IPS-18a (cell line): ENCODE measurements around the gene C19orf73.

ENCODE experiments used
- H3K27ac ChIP-seq: one replicate; pipeline ENCODE4 v1.5.1; 2013; ENCODE audit warnings: low read length
- H3K27me3 ChIP-seq: one replicate; pipeline ENCODE4 v1.6.1; 2013; ENCODE audit warnings: mild to moderate bottlenecking, low read length; ENCODE audit not compliant: control insufficient read depth, insufficient read depth
- H3K36me3 ChIP-seq: one replicate; pipeline ENCODE4 v1.6.1; 2013; ENCODE audit warnings: low read depth, low read length; ENCODE audit not compliant: control insufficient read depth
- H3K4me1 ChIP-seq: one replicate; pipeline ENCODE4 v1.6.1; 2013; ENCODE audit warnings: low read depth, low read length; ENCODE audit not compliant: control insufficient read depth
- H3K4me3 ChIP-seq: one replicate; pipeline ENCODE4 v1.5.1; 2013; ENCODE audit warnings: low read length
- H3K9ac ChIP-seq: one replicate; pipeline ENCODE4 v1.6.1; 2013; ENCODE audit warnings: mild to moderate bottlenecking, low read length, moderate library complexity
- H3K9me3 ChIP-seq: one replicate; pipeline ENCODE4 v1.6.1; 2013; ENCODE audit warnings: low read depth, low read length; ENCODE audit not compliant: control insufficient read depth

Gene C19orf73

DNA sequence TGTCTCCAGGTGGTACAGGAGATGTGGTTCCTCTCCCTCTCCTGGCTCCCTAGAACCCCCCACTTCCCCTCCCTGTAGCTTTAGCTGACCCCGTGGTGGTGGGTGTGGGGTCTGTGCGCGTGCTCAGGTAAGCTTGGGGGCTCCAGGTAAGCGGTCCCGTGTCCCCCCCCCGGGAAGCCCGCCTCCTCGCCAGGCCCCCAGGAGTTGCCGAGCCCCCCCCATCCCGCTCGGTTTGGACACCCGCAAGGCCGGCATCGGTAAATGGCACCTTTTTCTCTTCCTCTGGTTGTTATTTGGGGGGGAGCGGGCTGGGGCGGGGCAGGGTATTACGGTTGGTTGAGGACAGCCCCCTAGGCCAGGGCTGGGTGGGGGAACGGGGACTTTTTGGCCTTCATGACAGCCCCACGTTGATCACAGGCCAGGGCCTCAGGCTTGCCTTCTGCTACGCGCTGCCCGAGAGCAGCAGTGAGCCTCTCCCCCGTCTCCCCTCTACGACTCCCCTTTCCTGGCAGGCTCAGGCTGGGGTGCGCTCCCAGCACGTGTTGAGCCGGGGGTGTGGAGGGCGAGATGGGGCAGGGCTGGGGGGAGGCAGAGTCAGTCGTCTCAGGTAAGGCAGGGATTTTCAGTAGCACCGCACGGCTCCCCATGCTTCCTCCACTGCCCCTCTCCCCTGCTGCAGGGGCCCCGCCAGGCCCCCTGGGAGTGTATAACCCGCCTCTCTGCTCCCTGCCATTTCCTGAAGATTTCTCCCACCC, 15.4 kb downstream of the C19orf73 start:
- Histone ChIP-seq H3K27ac (no peak overlapping the region), H3K4me3 (no peak overlapping the region), H3K4me1 (no peaks in the 10 kb centered on the region), H3K9me3 (no peaks in the 10 kb centered on the region), H3K9ac (no peak overlapping the region), H3K27me3 (no peaks in the 10 kb centered on the region), H3K36me3 (peaks cover 76% of the 10 kb centered on the region)

DNA sequence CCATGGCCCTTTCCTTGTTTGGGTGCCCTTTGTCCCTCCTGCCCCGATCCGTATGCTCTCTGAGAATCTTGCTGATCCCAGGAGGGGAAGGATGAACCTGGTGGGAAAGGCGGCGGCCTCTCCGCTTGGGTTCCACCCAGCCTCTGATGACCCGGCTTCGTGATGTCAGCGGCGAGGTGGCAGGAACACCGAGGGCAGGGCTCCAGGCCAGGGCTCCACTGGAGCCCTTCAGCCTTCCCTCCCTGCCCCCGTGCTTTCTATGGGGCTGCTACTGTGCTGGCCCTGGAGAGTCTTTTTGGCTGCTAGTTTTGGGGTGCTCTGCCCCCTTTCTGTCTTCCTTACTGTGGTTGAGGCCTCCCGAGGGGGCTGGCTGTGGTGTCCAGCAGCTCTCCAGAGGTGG, 16.6 kb downstream of the C19orf73 start:
- no peak overlapping the region for H3K27ac ChIP-seq

DNA sequence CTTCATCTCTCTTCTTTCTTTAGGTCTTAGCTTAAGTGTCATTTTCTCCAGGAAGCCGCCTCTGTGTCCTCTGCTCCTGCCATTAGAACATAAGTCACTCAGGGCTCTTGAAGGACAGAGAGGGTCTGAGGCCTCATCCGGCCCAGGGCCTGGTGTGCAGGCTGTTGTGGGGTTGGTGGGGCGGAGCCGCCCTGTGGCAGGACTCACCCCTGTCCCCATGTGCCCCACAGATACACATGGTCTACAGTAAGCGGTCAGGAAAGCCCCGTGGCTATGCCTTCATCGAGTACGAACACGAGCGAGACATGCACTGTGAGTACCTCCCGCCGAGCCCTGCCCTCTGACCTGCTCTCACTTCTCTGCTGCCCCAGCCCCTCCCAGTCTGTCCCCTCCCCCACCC, 17.8 kb downstream of the C19orf73 start:
- no peak overlapping the region for H3K4me3 ChIP-seq
- H3K27ac ChIP-seq, result no peak overlapping the region
- no peak overlapping the region for H3K9ac ChIP-seq
- peaks cover 74% of the 10 kb centered on the region for H3K36me3 ChIP-seq
- H3K9me3 ChIP-seq, result no peaks in the 10 kb centered on the region
- H3K27me3 ChIP-seq, result no peaks in the 10 kb centered on the region
- H3K4me1 ChIP-seq, result no peaks in the 10 kb centered on the region

More for the DNA sequence above, 16.6 kb downstream of the C19orf73 start:
- no peak overlapping the region for H3K9ac ChIP-seq
- H3K36me3 ChIP-seq, result peaks cover 73% of the 10 kb centered on the region
- H3K4me1 ChIP-seq, result no peaks in the 10 kb centered on the region
- H3K27me3 ChIP-seq, result no peaks in the 10 kb centered on the region
- no peak overlapping the region for H3K4me3 ChIP-seq
- no peaks in the 10 kb centered on the region for H3K9me3 ChIP-seq

DNA sequence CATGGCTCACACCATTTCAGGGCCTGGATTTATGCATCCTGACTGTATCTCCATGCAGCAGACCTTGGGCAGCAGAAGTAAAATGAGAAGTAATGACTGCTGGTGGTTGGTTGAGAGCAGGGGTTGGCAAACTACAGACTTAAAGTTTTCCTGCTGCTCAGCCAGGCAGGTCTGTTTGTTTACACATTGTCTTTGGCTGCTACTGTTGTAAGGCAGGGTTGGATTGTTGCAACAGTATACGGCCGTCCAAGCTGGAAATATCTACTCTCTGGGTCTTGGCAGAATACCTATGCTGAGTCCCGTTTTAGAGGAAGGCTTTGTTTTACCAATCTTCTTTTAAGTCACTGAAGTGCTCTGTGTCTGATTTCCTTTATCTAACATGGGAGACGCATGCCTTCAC, 20.1 kb downstream of the C19orf73 start:
- Histone ChIP-seq H3K4me3 (no peak overlapping the region), H3K27me3 (no peaks in the 10 kb centered on the region), H3K36me3 (peaks cover 71% of the 10 kb centered on the region), H3K9ac (no peak overlapping the region), H3K4me1 (no peaks in the 10 kb centered on the region), H3K9me3 (no peaks in the 10 kb centered on the region), H3K27ac (no peak overlapping the region)

DNA sequence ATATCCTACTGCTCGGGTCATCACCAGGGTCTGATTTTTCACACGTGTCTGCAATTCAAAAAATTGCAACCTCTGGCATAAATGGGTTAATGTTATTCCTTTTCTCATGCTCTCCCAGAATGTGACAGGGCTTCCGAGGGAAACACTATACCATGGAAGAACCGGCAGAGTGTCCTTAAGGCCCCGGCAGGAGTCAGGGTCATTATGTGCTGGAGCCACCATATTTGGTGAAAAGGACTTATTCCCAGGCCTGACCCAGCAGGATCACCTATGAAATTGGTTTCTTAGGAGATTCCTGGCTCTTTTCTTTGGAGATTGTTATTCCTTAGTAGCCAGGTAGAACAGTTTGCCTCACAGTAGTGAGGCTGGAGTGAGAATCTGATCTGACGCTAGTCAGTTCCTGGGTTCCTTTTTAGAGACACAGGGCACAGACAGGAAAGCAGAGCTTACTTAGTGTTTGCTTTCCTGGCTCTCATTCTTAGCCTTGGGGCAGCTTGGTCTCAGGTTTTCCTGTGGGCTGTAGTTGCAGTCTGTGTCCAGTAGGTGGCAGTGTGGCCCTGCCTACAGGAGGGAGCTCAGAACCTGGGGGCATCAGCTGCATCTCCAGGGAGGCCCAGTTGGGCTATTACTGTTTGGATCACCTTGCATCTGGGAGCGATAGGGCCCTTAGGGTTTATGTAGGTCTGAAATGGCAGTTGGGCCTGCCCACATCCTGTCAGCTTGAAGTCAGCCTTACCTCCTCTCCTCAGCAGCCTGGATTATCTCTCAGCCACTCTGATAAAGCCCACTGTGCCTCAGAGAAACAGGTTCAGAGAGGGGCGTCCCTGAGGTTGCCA, 21.3 kb downstream of the C19orf73 start:
- Histone ChIP-seq H3K4me1 (no peaks in the 10 kb centered on the region), H3K36me3 (peaks cover 74% of the 10 kb centered on the region), H3K27ac (no peak overlapping the region), H3K9me3 (no peaks in the 10 kb centered on the region), H3K27me3 (no peaks in the 10 kb centered on the region), H3K9ac (no peak overlapping the region), H3K4me3 (no peak overlapping the region)

DNA sequence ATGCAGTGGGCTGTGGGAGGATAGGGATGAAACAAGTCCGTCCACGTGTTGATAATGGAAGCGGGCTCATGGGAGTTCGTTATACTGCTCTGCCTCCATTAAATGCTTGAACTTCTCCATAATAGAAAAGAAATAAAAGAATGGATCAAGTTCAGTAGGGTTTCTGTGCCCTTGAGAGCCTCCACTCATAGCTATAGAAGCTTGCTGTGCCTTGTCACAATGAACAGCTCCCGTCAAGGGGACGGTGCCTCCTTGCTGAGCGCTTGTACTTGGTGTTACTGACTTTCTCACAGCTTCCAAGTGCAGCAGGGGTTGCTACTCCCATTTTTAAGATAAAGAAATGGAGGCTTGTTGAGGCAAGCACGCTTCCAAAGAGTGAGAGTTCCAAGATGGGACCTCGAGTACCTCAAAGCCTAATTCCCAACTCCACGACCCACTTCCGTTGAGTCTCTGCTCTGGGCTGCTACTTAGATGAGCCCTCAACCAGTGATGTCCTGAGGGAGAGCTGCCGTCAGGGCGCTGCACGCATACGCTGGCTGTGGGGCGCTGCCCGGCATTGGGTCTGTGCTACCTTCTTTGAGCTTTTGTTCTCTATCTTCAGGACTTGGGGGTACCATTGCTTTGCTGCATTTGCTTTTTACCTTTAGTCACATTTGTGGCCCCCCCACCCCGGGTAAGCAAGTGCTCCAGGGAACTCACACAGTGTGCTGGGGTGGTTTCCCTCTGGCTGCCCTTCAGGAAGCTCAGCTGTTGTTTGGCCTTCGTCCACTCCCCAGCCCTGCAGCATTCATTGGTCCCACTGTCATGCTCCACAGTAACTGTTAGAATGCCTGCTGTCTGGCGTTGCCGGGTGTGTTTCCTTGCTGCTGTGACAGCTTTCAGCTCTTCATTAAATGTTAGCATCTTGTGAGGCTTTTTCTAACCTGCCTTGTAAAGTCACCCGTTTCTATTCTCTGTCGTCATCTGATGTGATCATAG, 24.1 kb downstream of the C19orf73 start:
- Histone ChIP-seq H3K36me3 (peaks cover 79% of the 10 kb centered on the region), H3K4me3 (no peak overlapping the region), H3K4me1 (no peaks in the 10 kb centered on the region), H3K9ac (no peak overlapping the region), H3K27me3 (no peaks in the 10 kb centered on the region), H3K9me3 (no peaks in the 10 kb centered on the region), H3K27ac (no peak overlapping the region)

DNA sequence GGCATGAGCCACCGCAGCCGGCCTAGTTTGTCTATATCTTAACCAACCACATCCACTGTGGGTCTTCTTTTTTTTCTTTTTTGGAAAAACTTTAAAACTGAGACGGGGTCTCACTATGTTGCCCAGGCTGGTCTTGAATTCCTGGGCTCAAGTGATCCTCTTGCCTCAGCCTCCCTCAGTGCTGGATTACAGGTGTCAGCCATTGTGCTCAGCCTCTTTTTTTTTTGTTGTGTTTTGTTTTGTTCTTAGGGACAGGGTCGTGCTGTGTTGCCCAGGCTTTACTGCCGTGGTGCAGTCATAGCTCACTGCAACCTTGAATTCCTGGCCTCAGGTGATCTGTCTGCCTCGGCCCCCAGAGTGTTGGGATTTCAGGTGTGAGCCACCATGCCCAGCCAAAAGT, 26.3 kb downstream of the C19orf73 start:
- no peaks in the 10 kb centered on the region for H3K4me1 ChIP-seq
- H3K4me3 ChIP-seq, result no peak overlapping the region
- no peak overlapping the region for H3K9ac ChIP-seq
- no peaks in the 10 kb centered on the region for H3K27me3 ChIP-seq
- H3K36me3 ChIP-seq, result peaks cover 72% of the 10 kb centered on the region
- no peak overlapping the region for H3K27ac ChIP-seq
- no peaks in the 10 kb centered on the region for H3K9me3 ChIP-seq

DNA sequence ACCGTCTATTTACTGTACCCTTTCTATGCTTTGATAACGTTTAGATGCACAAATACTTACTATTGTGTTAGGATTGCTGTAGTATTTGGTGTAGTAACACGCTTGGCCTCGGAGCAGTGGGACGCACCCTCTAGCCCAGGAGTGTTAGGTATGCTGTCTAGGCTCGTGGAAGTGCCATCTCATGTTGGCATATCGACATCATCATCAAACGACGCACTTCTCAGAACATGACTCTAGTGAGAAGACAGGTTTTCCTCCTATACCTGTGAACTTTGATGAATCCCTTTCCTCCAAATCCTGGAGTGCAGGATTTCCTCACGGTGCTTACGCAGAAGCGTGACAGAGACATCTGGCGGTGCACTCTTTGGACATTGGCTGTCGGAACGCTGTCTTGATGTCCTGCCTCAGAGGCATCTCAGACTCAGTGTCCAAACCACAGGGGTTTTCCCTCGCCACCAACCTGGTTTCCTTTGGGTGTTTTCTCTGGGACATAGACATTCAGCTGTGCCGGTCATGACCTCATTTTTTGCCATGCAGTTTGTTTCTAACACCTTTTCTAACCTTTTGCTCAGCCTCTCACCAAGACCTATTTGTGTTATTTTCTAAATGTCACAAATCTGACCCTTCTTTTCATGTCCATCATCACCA, 27.4 kb downstream of the C19orf73 start:
- no peak overlapping the region for H3K9ac ChIP-seq
- no peak overlapping the region for H3K27ac ChIP-seq
- H3K36me3 ChIP-seq, result peaks cover 65% of the 10 kb centered on the region
- H3K4me3 ChIP-seq, result no peak overlapping the region
- no peaks in the 10 kb centered on the region for H3K9me3 ChIP-seq
- H3K4me1 ChIP-seq, result no peaks in the 10 kb centered on the region
- H3K27me3 ChIP-seq, result no peaks in the 10 kb centered on the region

DNA sequence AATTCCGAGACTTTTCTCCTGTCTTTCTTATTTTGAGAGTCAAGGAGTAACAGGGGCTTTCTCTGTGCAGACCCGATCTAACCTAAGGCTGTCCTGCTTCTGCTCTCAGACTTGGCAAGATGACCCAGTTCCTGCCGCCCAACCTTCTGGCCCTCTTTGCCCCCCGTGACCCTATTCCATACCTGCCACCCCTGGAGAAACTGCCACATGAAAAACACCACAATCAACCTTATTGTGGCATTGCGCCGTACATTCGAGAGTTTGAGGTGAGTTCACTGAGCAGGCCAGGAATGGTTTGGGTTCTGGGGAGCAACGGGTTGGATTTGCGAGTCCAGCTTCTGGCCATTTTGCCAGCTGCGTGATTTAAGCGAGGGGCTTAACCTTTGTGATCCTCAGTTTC, 32.6 kb downstream of the C19orf73 start:
- peaks cover 28% of the 10 kb centered on the region for H3K36me3 ChIP-seq
- H3K27ac ChIP-seq, result no peak overlapping the region
- no peaks in the 10 kb centered on the region for H3K4me1 ChIP-seq
- H3K27me3 ChIP-seq, result no peaks in the 10 kb centered on the region
- H3K9me3 ChIP-seq, result no peaks in the 10 kb centered on the region
- H3K4me3 ChIP-seq, result peak overlapping the region; percentile 70
- peak overlapping the region; percentile 87 for H3K9ac ChIP-seq

DNA sequence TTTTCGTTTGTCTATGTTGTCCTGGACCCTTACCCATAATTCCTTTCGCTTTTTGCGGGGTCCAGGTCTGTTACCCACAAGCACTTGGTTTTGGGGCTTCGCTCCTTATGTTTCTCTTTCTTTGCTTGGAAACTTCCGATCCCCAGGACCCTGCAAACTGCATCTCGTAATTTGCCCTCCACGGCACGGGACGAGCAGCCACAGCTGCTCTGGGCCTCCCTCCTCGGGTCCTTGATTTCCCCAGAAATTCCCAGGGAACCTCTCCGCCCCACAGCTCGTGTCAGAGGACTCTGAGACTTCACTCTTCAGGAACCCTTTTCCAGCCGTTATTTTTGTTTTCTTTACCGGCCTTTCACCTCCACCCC, 33.1 kb downstream of the C19orf73 start:
- peaks cover 23% of the 10 kb centered on the region for H3K36me3 ChIP-seq
- H3K9ac ChIP-seq, result peak overlapping the region; percentile 87
- no peaks in the 10 kb centered on the region for H3K27me3 ChIP-seq
- no peaks in the 10 kb centered on the region for H3K4me1 ChIP-seq
- no peaks in the 10 kb centered on the region for H3K9me3 ChIP-seq
- H3K27ac ChIP-seq, result peak overlapping the region; percentile 54
- peak overlapping the region; percentile 70 for H3K4me3 ChIP-seq
